H1 (cell line): ENCODE results near the gene LLPH. TPM values are rescaled to one million over a fixed set of nuclear protein-coding genes. Genes with fewer than 3 reads are reported as not detected.

ENCODE experiments used
- CTCF ChIA-PET: fragments of 300-600 bp; sonication (Branson Sonifier 250); formaldehyde crosslinking; loops from one replicate; lab custom pipeline; 2021; ENCODE audit not compliant: partially characterized antibody; lab: Charles Lee
- POLR2A ChIA-PET: fragments of 300-600 bp; sonication (Branson Sonifier 250); formaldehyde crosslinking; loops from one replicate; lab custom pipeline; 2021; ENCODE audit warnings: inconsistent platforms; ENCODE audit not compliant: partially characterized antibody; lab: Charles Lee
- DNase-seq, 2 experiments: peaks; one replicate each; pipeline versions ENCODE4 v3.0.0 to v3.0.0-alpha.2; 2010 to 2022; ENCODE audit warnings: low spot score in 2 of 2, low read depth in 1 of 2, mixed read lengths in 1 of 2
- FAIRE-seq: peaks from 2 replicates; lab custom pipeline; 2011; peaks lifted over from hg19 to GRCh38; lab: Jason Lieb, UNC
- H2AFZ ChIP-seq: 2 replicates; pipeline ENCODE4 v1.8.1; 2012; ENCODE audit warnings: low read length, inconsistent platforms
- H2AK5ac ChIP-seq: 2 replicates; pipeline ENCODE4 v1.6.1; 2013; ENCODE audit warnings: low read depth, low read length
- H2BK120ac ChIP-seq: replicated peaks from 2 replicates; pipeline ENCODE3; 2013; ENCODE audit warnings: low read depth, low read length, inconsistent platforms
- H2BK12ac ChIP-seq: 2 replicates; pipeline ENCODE4 v1.6.1; 2013; ENCODE audit warnings: low read depth, low read length
- H2BK15ac ChIP-seq: 2 replicates; pipeline ENCODE4 v1.6.1; 2013; ENCODE audit warnings: low read length
- H2BK20ac ChIP-seq: 2 replicates; pipeline ENCODE4 v1.6.1; 2013; ENCODE audit warnings: low read length
- H2BK5ac ChIP-seq: 2 replicates; pipeline ENCODE4 v1.6.1; 2013; ENCODE audit warnings: low read depth, low read length
- H3K14ac ChIP-seq: 2 replicates; pipeline ENCODE4 v1.6.1; 2013; ENCODE audit warnings: inconsistent platforms; ENCODE audit not compliant: insufficient read length
- H3K18ac ChIP-seq: 2 replicates; pipeline ENCODE4 v1.6.1; 2013; ENCODE audit warnings: low read length; ENCODE audit errors: extremely low read depth
- H3K23ac ChIP-seq: 2 replicates; pipeline ENCODE4 v1.6.1; 2013; ENCODE audit warnings: inconsistent platforms; ENCODE audit not compliant: insufficient read length
- H3K23me2 ChIP-seq: 2 replicates; pipeline ENCODE4 v1.6.1; 2013; ENCODE audit warnings: low read depth, low read length
- H3K27ac ChIP-seq: 2 replicates; pipeline ENCODE4 v1.6.1; 2011; ENCODE audit warnings: low read depth, low read length, inconsistent platforms
- H3K27me3 ChIP-seq, 4 experiments: replicated peaks in 1 of 4; 1 replicate in 1 of 4; 2 replicates in 3 of 4; pipeline versions ENCODE4 v1.6.1 to v1.8.1; 2011 to 2013; ENCODE audit warnings: low read length in 3 of 4, mild to moderate bottlenecking in 3 of 4, inconsistent platforms in 2 of 4, mixed read lengths in 2 of 4, moderate library complexity in 1 of 4; ENCODE audit not compliant: control insufficient read depth in 3 of 4, insufficient read depth in 3 of 4; ENCODE audit errors: extremely low read depth in 1 of 4
- H3K36me3 ChIP-seq, 4 experiments: 2 replicates each; pipeline versions ENCODE4 v1.6.1 to v1.8.1; 2011 to 2013; ENCODE audit warnings: mild to moderate bottlenecking in 4 of 4, low read length in 3 of 4, moderate library complexity in 2 of 4, control low read depth in 1 of 4, inconsistent platforms in 1 of 4; ENCODE audit not compliant: insufficient read depth in 4 of 4, control insufficient read depth in 2 of 4
- H3K4ac ChIP-seq: replicated peaks from 2 replicates; pipeline ENCODE3; 2013; ENCODE audit warnings: low read length, low read depth, mixed read lengths, inconsistent platforms; ENCODE audit not compliant: insufficient read length
- H3K4me1 ChIP-seq, 4 experiments: replicated peaks in 1 of 4; 1 replicate in 1 of 4; 2 replicates in 3 of 4; pipeline versions ENCODE4 v1.6.1 to v1.8.1; 2011 to 2013; ENCODE audit warnings: low read length in 3 of 4, inconsistent platforms in 2 of 4, mixed read lengths in 1 of 4; ENCODE audit not compliant: insufficient read depth in 4 of 4, control insufficient read depth in 3 of 4
- H3K4me2 ChIP-seq, 2 experiments: 2 replicates each; pipeline versions ENCODE4 v1.6.1 to v1.8.1; 2011 to 2013; ENCODE audit warnings: low read depth in 2 of 2, low read length in 2 of 2, control low read depth in 1 of 2, inconsistent platforms in 1 of 2, mild to moderate bottlenecking in 1 of 2; ENCODE audit not compliant: insufficient read depth in 1 of 2
- H3K4me3 ChIP-seq, 4 experiments: fragments of 200-600, 300-600 bp in 1 of 4; sonication (generic), shearing (Covaris generic), sonication (Bioruptor Twin) in 1 of 4; 2 replicates each; pipeline versions ENCODE4 v1.5.1 to v1.8.1; 2011 to 2016; ENCODE audit warnings: low read length in 4 of 4, low read depth in 3 of 4, control low read depth in 2 of 4, inconsistent platforms in 2 of 4, mild to moderate bottlenecking in 2 of 4, mixed read lengths in 1 of 4, moderate library complexity in 1 of 4; ENCODE audit not compliant: insufficient read depth in 2 of 4; ENCODE audit errors: extremely low read depth in 1 of 4
- H3K56ac ChIP-seq: replicated peaks from 2 replicates; pipeline ENCODE3; 2013; ENCODE audit warnings: low read depth, mild to moderate bottlenecking, mixed read lengths, low read length, inconsistent platforms; ENCODE audit not compliant: insufficient read length
- H3K79me1 ChIP-seq: 2 replicates; pipeline ENCODE4 v1.6.1; 2013; ENCODE audit warnings: low read depth, low read length, control low read depth
- H3K79me2 ChIP-seq, 2 experiments: 2 replicates each; pipeline versions ENCODE4 v1.6.1 to v1.8.1; 2012 to 2013; ENCODE audit warnings: low read length in 2 of 2, mild to moderate bottlenecking in 2 of 2, inconsistent platforms in 1 of 2; ENCODE audit not compliant: insufficient read depth in 2 of 2, control insufficient read depth in 1 of 2
- H3K9ac ChIP-seq, 4 experiments: replicated peaks in 1 of 4; 1 replicate in 1 of 4; 2 replicates in 3 of 4; pipeline versions ENCODE4 v1.6.1 to v1.8.1; 2011 to 2013; ENCODE audit warnings: low read depth in 3 of 4, low read length in 3 of 4, control low read depth in 2 of 4, mild to moderate bottlenecking in 2 of 4, moderate library complexity in 2 of 4, inconsistent platforms in 1 of 4; ENCODE audit errors: extremely low read depth in 1 of 4
- H3K9me3 ChIP-seq, 2 experiments: 2 replicates each; pipeline versions ENCODE4 v1.6.1 to v1.8.1; 2012 to 2013; ENCODE audit warnings: mild to moderate bottlenecking in 2 of 2, moderate library complexity in 2 of 2, control low read depth in 1 of 2, inconsistent platforms in 1 of 2, low read depth in 1 of 2, low read length in 1 of 2, mixed read lengths in 1 of 2; ENCODE audit not compliant: insufficient read depth in 2 of 2
- H4K20me1 ChIP-seq, 2 experiments: replicated peaks in 1 of 2; 2 replicates each; pipeline versions ENCODE3 to v1.8.1; 2011 to 2013; ENCODE audit warnings: inconsistent platforms in 2 of 2, low read length in 2 of 2, mild to moderate bottlenecking in 1 of 2; ENCODE audit not compliant: insufficient read depth in 2 of 2, control insufficient read depth in 1 of 2
- H4K5ac ChIP-seq: 2 replicates; pipeline ENCODE4 v1.6.1; 2013; ENCODE audit warnings: low read length, low read depth, mixed read lengths, inconsistent platforms; ENCODE audit not compliant: insufficient read length
- H4K8ac ChIP-seq: 2 replicates; pipeline ENCODE4 v1.8.0; 2013; ENCODE audit warnings: mild to moderate bottlenecking, moderate library complexity, low read length, inconsistent platforms; ENCODE audit not compliant: insufficient read depth; ENCODE audit errors: extremely low read depth
- H4K91ac ChIP-seq: replicated peaks from 2 replicates; pipeline ENCODE3; 2013; ENCODE audit warnings: low read length, mixed read lengths, inconsistent platforms; ENCODE audit not compliant: insufficient read length
- BRCA1 ChIP-seq: IDR thresholded peaks from 2 replicates; pipeline ENCODE4 v1.6.1; 2012; ENCODE audit warnings: low read depth, low read length, improper control_type of control experiment
- CBX5 ChIP-seq: fragments of 300-800, 300-1000 bp; sonication (generic); IDR thresholded peaks from 2 replicates; pipeline ENCODE4 v1.7.1; 2016; ENCODE audit warnings: antibody characterized with exemption, low read length, low read depth
- CHD2 ChIP-seq: IDR thresholded peaks from 2 replicates; pipeline ENCODE4 v1.6.1; 2012; ENCODE audit warnings: low read length, improper control_type of control experiment
- EP300 ChIP-seq, 2 experiments: IDR thresholded peaks; 1 replicate in 1 of 2; 2 replicates in 1 of 2; pipeline ENCODE4 v1.6.1; 2011 to 2012; ENCODE audit warnings: low read depth in 2 of 2, low read length in 2 of 2, mild to moderate bottlenecking in 2 of 2, borderline replicate concordance in 1 of 2, inconsistent platforms in 1 of 2, moderate library complexity in 1 of 2
- HDAC6 ChIP-seq: IDR thresholded peaks from one replicate; pipeline ENCODE4 v1.7.1; 2012; ENCODE audit warnings: low read depth, mild to moderate bottlenecking, inconsistent platforms, low read length, moderate library complexity
- NANOG ChIP-seq: IDR thresholded peaks from 2 replicates; pipeline ENCODE4 v1.6.1; 2011; ENCODE audit warnings: low read length, low read depth, mild to moderate bottlenecking, inconsistent platforms; ENCODE audit not compliant: insufficient read depth, poor library complexity, severe bottlenecking
- POLR2A ChIP-seq, 2 experiments: IDR thresholded peaks; 1 replicate in 1 of 2; 2 replicates in 1 of 2; pipeline ENCODE4 v1.6.1; 2011; ENCODE audit warnings: low read depth in 2 of 2, low read length in 2 of 2, mild to moderate bottlenecking in 2 of 2; ENCODE audit errors: control extremely low read depth in 1 of 2
- SP2 ChIP-seq: IDR thresholded peaks from 2 replicates; pipeline ENCODE4 v1.6.1; 2012; ENCODE audit warnings: mild to moderate bottlenecking, low read length, inconsistent platforms
- SRF ChIP-seq: IDR thresholded peaks from 2 replicates; pipeline ENCODE4 v1.6.1; 2011; ENCODE audit warnings: mild to moderate bottlenecking, low read depth, low read length, moderate library complexity
- TAF1 ChIP-seq: IDR thresholded peaks from 2 replicates; pipeline ENCODE4 v1.6.1; 2011; ENCODE audit warnings: mild to moderate bottlenecking, low read depth, low read length
- TBP ChIP-seq: IDR thresholded peaks from 2 replicates; pipeline ENCODE4 v1.6.1; 2011; ENCODE audit warnings: low read depth, low read length, improper control_type of control experiment
- WGBS, 2 experiments: shearing (Covaris generic) in 1 of 2; methylation state at CpG; one replicate each; pipeline versions ENCODE4 v1.1.6 to v1.1.7; 2013 to 2015; ENCODE audit warnings: low lambda C conversion rate in 2 of 2, mixed read lengths in 2 of 2, inconsistent platforms in 1 of 2, low coverage in 1 of 2, missing lambda C conversion rate in 1 of 2; ENCODE audit not compliant: insufficient replicate concordance in 2 of 2, insufficient coverage in 1 of 2, insufficient read length in 1 of 2; ENCODE audit errors: extremely low coverage in 1 of 2, missing lambda C conversion rate in 1 of 2; 5-methylcytosine and 5-hydroxymethylcytosine counted together
- polyA plus RNA-seq, 7 experiments: library from polyadenylated mRNA; depleted of rRNA in 3 of 7; stranded (reverse) in 5 of 7; unstranded in 2 of 7; fragments of >200 nt in 5 of 7; fragments of 200-250 nt in 2 of 7; gene quantifications; 1 replicate in 5 of 7; 2 replicates in 1 of 7; 4 replicates in 1 of 7; pipeline versions ENCODE4 v1.2.1 to v1.2.3, GENCODE V29; 2011 to 2013; ENCODE audit warnings: missing spikeins in 2 of 7, mixed read lengths in 2 of 7
- total RNA-seq: library from RNA; stranded (reverse); fragmentation: NEBNext Ultra II Directional; extraction: Animal tissue kit (Norgen Biotek cat#: 25700); gene quantifications from 2 replicates; pipeline ENCODE4 v1.2.1, GENCODE V29; 2021

LLPH gene
- total and polyA plus RNA-seq, 2 of the 8 experiments (the other 6 are each of a cell fraction or from before 2014, with no cell fraction given), result 2.3 to 31.3 TPM

- no peaks in the 10 kb centered on the region for H4K20me1 ChIP-seq
- H3K27me3 ChIP-seq, result no peaks in the 10 kb centered on the region
- H3K27ac ChIP-seq, result peak within 1 kb of the TSS; percentile 87
- ChIA-PET CTCF (interaction anchor here (0.6 to 2.1 kb wide), 20 partner anchors 10 to 207 kb away, joined by 3 to 9 read pairs (median 4); partner anchors contain the start of gene IRAK3), POLR2A (interaction anchor here (0.6 to 2.4 kb wide), 20 partner anchors 10 to 476 kb away, joined by 3 to 18 read pairs (median 4); partner anchors contain the start of genes HELB and LLPH)
- FAIRE-seq (no peak), DNase-seq (peak; percentile 69 to 72)
- H3K4me3 ChIP-seq, result peak within 1 kb of the TSS; percentile 59 to 84 (median 63)
- peak within 1 kb of the TSS; percentile 69 to 80 (median 72); a peak in 6 of 7 replicates for H3K9ac ChIP-seq
- H4K5ac ChIP-seq, result peak within 1 kb of the TSS; percentile 100
- H3K79me2 ChIP-seq, result peaks cover 0 to 3% of the 10 kb centered on the region in 2 experiments; a peak in 1 of 4 replicates
- H3K56ac ChIP-seq, result peak within 1 kb of the TSS; percentile 92
- peak within 1 kb of the TSS; percentile 84 for H2AFZ ChIP-seq
- H3K23ac ChIP-seq, result no peak within 1 kb of the TSS
- 49% methylated on average over 63 of the region's 67 CpGs; no CpG with 5 or more reads in 1 of the 2 experiments for WGBS, 2 experiments
- no peak within 1 kb of the TSS for H3K14ac ChIP-seq
- no peak within 1 kb of the TSS for H2AK5ac ChIP-seq
- peak within 1 kb of the TSS; percentile 47 to 74 for H3K4me2 ChIP-seq
- H4K91ac ChIP-seq, result peak within 1 kb of the TSS; percentile 100
- peaks cover 7% of the 10 kb centered on the region for H3K23me2 ChIP-seq
- peak within 1 kb of the TSS; percentile 100 for H3K18ac ChIP-seq
- H2BK20ac ChIP-seq, result peak within 1 kb of the TSS; percentile 32; the same call in 1 of the 2 replicates
- peak within 1 kb of the TSS; percentile 95 for H2BK120ac ChIP-seq
- H2BK15ac ChIP-seq, result peak within 1 kb of the TSS; percentile 99
- H3K36me3 ChIP-seq, result peaks cover 0 to 3% (median 0%) of the 10 kb centered on the region in 4 experiments; a peak in 1 of 8 replicates
- H4K8ac ChIP-seq, result peak within 1 kb of the TSS; percentile 98; the same call in 1 of the 2 replicates
- no peaks in the 10 kb centered on the region; a peak in 1 of 7 replicates for H3K4me1 ChIP-seq
- H2BK5ac ChIP-seq, result peak within 1 kb of the TSS; percentile 100
- peaks cover 0 to 7% of the 10 kb centered on the region in 2 experiments; a peak in 2 of 4 replicates for H3K9me3 ChIP-seq
- H3K79me1 ChIP-seq, result no peaks in the 10 kb centered on the region
- peak within 1 kb of the TSS; percentile 85 for H3K4ac ChIP-seq
- peak within 1 kb of the TSS; percentile 98 for H2BK12ac ChIP-seq
- TF ChIP-seq TBP (peak; percentile 24; the same call in 1 of the 2 replicates), HDAC6 (no peak), SP2 (no peak), SRF (peak; percentile 62; the same call in 1 of the 2 replicates), BRCA1 (no peak), CBX5 (no peak), CHD2 (no peak), NANOG (no peak), EP300 (IDR thresholded peaks at IDR 0.05; ENCODE audit: borderline replicate concordance in 1 of 2, low read depth in 2 of 2, low read length in 2 of 2) (no peak), POLR2A (IDR thresholded peaks at IDR 0.05; ENCODE audit: control extremely low read depth in 1 of 2, low read depth in 2 of 2, low read length in 2 of 2) (peak in 1 of 2 experiments; percentile 40; a peak in 1 of 3 replicates), TAF1 (peak; percentile 59)
Measured at GRCh38 chr12:66169221-66170170, 38.9 kb upstream of the LLPH start, which contains the start of gene TMBIM4. Gene TMBIM4 (minus strand): TSS chr12:66169996. CDS start chr12:66169951, 45 bp downstream.
